ENCODE measurements around the gene FILIP1L. TPM values are rescaled to one million over a fixed set of nuclear protein-coding genes. Genes with fewer than 3 reads are reported as not detected.

FILIP1L gene
- total and polyA plus RNA-seq, 2 donors (not counting 1 experiment from before 2014, with no cell fraction given) = 0.32 to 0.48 TPM

- ChIA-PET CTCF (interaction anchor here (1.0 to 1.4 kb wide), 3 partner anchors 16 to 35 kb away, joined by 3 to 4 read pairs (median 3); no protein-coding TSS in a partner anchor), POLR2A (no interaction called here)
- WGBS (ENCODE audit: insufficient coverage) = 100% methylated on average over 1 of the region's 4 CpGs
- H3K9me3 ChIP-seq (ENCODE audit: control extremely low read depth in 1 of 3, control insufficient read depth in 2 of 3, insufficient read depth in 1 of 3, low read length in 2 of 3) = no peaks in the 10 kb centered on the region
- no peak overlapping the region for H3K4me2 ChIP-seq (replicated peaks; ENCODE audit: low read depth, low read length, poor library complexity, severe bottlenecking)
- DNase-seq (no peak), ATAC-seq (ENCODE audit: low read depth) (no peak)
- no peaks in the 10 kb centered on the region for H3K36me3 ChIP-seq (replicated peaks in 1 of 2; ENCODE audit: control extremely low read depth in 1 of 2, control insufficient read depth in 1 of 2, extremely low read depth in 1 of 2, insufficient read depth in 2 of 2, low read length in 1 of 2)
- TF ChIP-seq CTCF (IDR thresholded peaks at IDR 0.05) (no peak), EZH2 (IDR thresholded peaks at IDR 0.05; ENCODE audit: borderline replicate concordance, insufficient read depth, low read depth, low read length, poor library complexity, severe bottlenecking) (no peak)
- H3K27me3 ChIP-seq (replicated peaks in 1 of 4; ENCODE audit: control extremely low read depth in 1 of 4, control insufficient read depth in 3 of 4, insufficient read depth in 4 of 4, low read length in 3 of 4) = no peaks in the 10 kb centered on the region
- Mint-ChIP-seq H3K4me1 (peaks cover 45% of the 10 kb centered on the region), H3K27ac (peak overlapping the region; percentile 28), H3K27me3 (no peaks in the 10 kb centered on the region), H3K9me3 (ENCODE audit: insufficient read depth) (peaks cover 2% of the 10 kb centered on the region), H3K4me3 (peak overlapping the region; percentile 49)
- intact Hi-C loops (cut with micrococcal nuclease) = no loop called here
- no peaks in the 10 kb centered on the region for H4K20me1 ChIP-seq (ENCODE audit: control insufficient read depth, insufficient read depth, low read length, poor library complexity, severe bottlenecking)
- H2AFZ ChIP-seq (ENCODE audit: insufficient read depth, low read depth, low read length, poor library complexity, severe bottlenecking) = no peak overlapping the region
- no peak overlapping the region for H3K9ac ChIP-seq (ENCODE audit: low read length)
- no peak overlapping the region for H3K27ac ChIP-seq (ENCODE audit: low read length in 2 of 2)
- peaks cover 23% of the 10 kb centered on the region in 2 donors for H3K4me1 ChIP-seq (ENCODE audit: control insufficient read depth in 2 of 2, insufficient read depth in 2 of 2, low read length in 2 of 2)
- no peaks in the 10 kb centered on the region for H3K79me2 ChIP-seq (ENCODE audit: control insufficient read depth, insufficient read depth, low read length)
- H3K4me3 ChIP-seq (ENCODE audit: control extremely low read depth in 1 of 5, extremely low read depth in 1 of 5, insufficient read depth in 1 of 5, low read depth in 2 of 5, low read length in 4 of 5) = no peak overlapping the region
Observed at GRCh38 chr3:100103558-100104441, 10.5 kb downstream of the FILIP1L start.

GRCh38 chr3:100102757-100103156 lies 11.5 kb downstream of the FILIP1L start:
- Mint-ChIP-seq H3K4me1 (peaks cover 45% of the 10 kb centered on the region), H3K4me3 (peak overlapping the region; percentile 49), H3K27me3 (no peaks in the 10 kb centered on the region), H3K27ac (peak overlapping the region; percentile 12), H3K9me3 (ENCODE audit: insufficient read depth) (peaks cover 2% of the 10 kb centered on the region)
- no peaks in the 10 kb centered on the region for H3K36me3 ChIP-seq (replicated peaks in 1 of 2; ENCODE audit: control extremely low read depth in 1 of 2, control insufficient read depth in 1 of 2, extremely low read depth in 1 of 2, insufficient read depth in 2 of 2, low read length in 1 of 2)
- peaks cover 23% of the 10 kb centered on the region in 2 donors for H3K4me1 ChIP-seq (ENCODE audit: control insufficient read depth in 2 of 2, insufficient read depth in 2 of 2, low read length in 2 of 2)
- ChIA-PET POLR2A (no interaction called here), CTCF (interaction anchor here (1.0 to 1.4 kb wide), 3 partner anchors 15 to 34 kb away, joined by 3 to 4 read pairs (median 3); no protein-coding TSS in a partner anchor)
- H4K20me1 ChIP-seq (ENCODE audit: control insufficient read depth, insufficient read depth, low read length, poor library complexity, severe bottlenecking) = no peaks in the 10 kb centered on the region
- no peak for TF ChIP-seq CTCF (IDR thresholded peaks at IDR 0.05)
- no peak for TF ChIP-seq EZH2 (IDR thresholded peaks at IDR 0.05; ENCODE audit: borderline replicate concordance, insufficient read depth, low read depth, low read length, poor library complexity, severe bottlenecking)
- no peak for ATAC-seq (ENCODE audit: low read depth)
- no peak overlapping the region for H3K4me3 ChIP-seq (ENCODE audit: control extremely low read depth in 1 of 5, extremely low read depth in 1 of 5, insufficient read depth in 1 of 5, low read depth in 2 of 5, low read length in 4 of 5)
- H3K27me3 ChIP-seq (replicated peaks in 1 of 4; ENCODE audit: control extremely low read depth in 1 of 4, control insufficient read depth in 3 of 4, insufficient read depth in 4 of 4, low read length in 3 of 4) = no peaks in the 10 kb centered on the region
- H3K79me2 ChIP-seq (ENCODE audit: control insufficient read depth, insufficient read depth, low read length) = no peaks in the 10 kb centered on the region
- DNase-seq = no peak
- intact Hi-C loops (cut with micrococcal nuclease) = no loop called here
- WGBS (ENCODE audit: insufficient coverage) = no CpG with 5 or more reads among the region's 1 CpG
- H3K9me3 ChIP-seq (ENCODE audit: control extremely low read depth in 1 of 3, control insufficient read depth in 2 of 3, insufficient read depth in 1 of 3, low read length in 2 of 3) = no peaks in the 10 kb centered on the region
- no peak overlapping the region for H2AFZ ChIP-seq (ENCODE audit: insufficient read depth, low read depth, low read length, poor library complexity, severe bottlenecking)
- H3K4me2 ChIP-seq (replicated peaks; ENCODE audit: low read depth, low read length, poor library complexity, severe bottlenecking) = no peak overlapping the region
- no peak overlapping the region for H3K9ac ChIP-seq (ENCODE audit: low read length)
- no peak overlapping the region for H3K27ac ChIP-seq (ENCODE audit: low read length in 2 of 2)

All from B cell (primary cell).